Gastrocnemius medialis (tissue), 4 donors: ENCODE data around the gene PHF13. TPM values are rescaled to one million over a fixed set of nuclear protein-coding genes. Genes with fewer than 3 reads are reported as not detected.
A peak's percentile ranks its signal among the peaks of the same experiment; 100 is the strongest.

Experiments
- ATAC-seq, 2 donors: fragments of 150-250 bp; one replicate each; pipeline ENCODE4 v1.9.1; 2016
- DNase-seq, 2 donors: peaks; one replicate each; pipeline ENCODE4 v3.0.0-alpha.2; 2019
- H3K27ac ChIP-seq, 4 donors: fragments of 200-600 bp; sonication (generic); 1 replicate in 1 of 4; 2 replicates in 3 of 4; pipeline ENCODE4 v1.5.1; 2016 to 2018; ENCODE audit warnings: mild to moderate bottlenecking in 2 of 4, moderate library complexity in 1 of 4
- H3K27me3 ChIP-seq, 3 donors: fragments of 200-600 bp; sonication (generic) in 2 of 3; 1 replicate in 1 of 3; 2 replicates in 2 of 3; pipeline versions ENCODE4 v1.5.1 to v1.6.0; 2016 to 2019; ENCODE audit warnings: mild to moderate bottlenecking in 1 of 3, moderate library complexity in 1 of 3
- H3K36me3 ChIP-seq, 2 donors: fragments of 200-600 bp; sonication (generic) in 1 of 2; one replicate each; pipeline ENCODE4 v1.5.1; 2017 to 2018
- H3K4me1 ChIP-seq, 2 donors: fragments of 200-600 bp; sonication (generic) in 1 of 2; one replicate each; pipeline ENCODE4 v1.5.1; 2016 to 2017; ENCODE audit warnings: mild to moderate bottlenecking in 2 of 2
- H3K4me3 ChIP-seq, 4 donors: fragments of 200-600 bp; sonication (generic) in 3 of 4; 1 replicate in 1 of 4; 2 replicates in 3 of 4; pipeline ENCODE4 v1.5.1; 2016 to 2019; ENCODE audit warnings: mild to moderate bottlenecking in 2 of 4
- H3K9me3 ChIP-seq, 3 donors: fragments of 200-600 bp; sonication (generic) in 2 of 3; 1 replicate in 1 of 3; 2 replicates in 2 of 3; pipeline ENCODE4 v1.5.1; 2016 to 2019
- CTCF ChIP-seq, 5 experiments: fragments of 450-650 bp in 3 of 5; fragments of 200-600 bp in 2 of 5; sonication (generic) in 2 of 5; IDR thresholded peaks in 4 of 5; conservative IDR thresholded peaks in 1 of 5; 1 replicate in 4 of 5; 2 replicates in 1 of 5; pipeline ENCODE4 v1.5.1; 2016 to 2019; ENCODE audit warnings: antibody characterized with exemption in 5 of 5, mild to moderate bottlenecking in 3 of 5, moderate library complexity in 3 of 5
- POLR2A ChIP-seq, 2 donors: fragments of 450-650 bp; IDR thresholded peaks; one replicate each; pipeline ENCODE4 v1.6.1; 2017; ENCODE audit warnings: antibody characterized with exemption in 2 of 2, mild to moderate bottlenecking in 2 of 2, moderate library complexity in 2 of 2
- in situ Hi-C, 4 donors: fragments of 200-750 bp; cut with MboI; loops; one replicate each; pipeline versions ENCODE4 v1.15.0 to v1.8.0; 2017; ENCODE audit warnings: low sequenced_read_pairs in 4 of 4
- intact Hi-C: fragments of 100-400 bp; cut with DNase I; formaldehyde crosslinking; loops from one replicate; pipeline ENCODE4 v1.15.1; 2023; ENCODE audit warnings: low total_unique reads
- total RNA-seq, 4 donors: library from RNA; depleted of rRNA; stranded (reverse); fragments of >200 nt; gene quantifications; one replicate each; pipeline versions ENCODE4 v1.1.0 to v1.2.3, GENCODE V29; 2016

Gene PHF13
- total RNA-seq, 4 donors from 2014 or later: 4.7 to 8.5 (median 5.3) TPM

- Histone ChIP-seq H3K4me1 (peaks cover 1 to 2% of the 10 kb centered on the region in 2 donors), H3K4me3 (no peak overlapping the region), H3K27ac (no peak overlapping the region), H3K9me3 (no peaks in the 10 kb centered on the region), H3K27me3 (no peaks in the 10 kb centered on the region), H3K36me3 (no peaks in the 10 kb centered on the region)
- ATAC-seq (no peak), DNase-seq (no peak)
- intact Hi-C loops: no loop called here
- in situ Hi-C loops: loop anchor here in 1 of 4 donors (10.0 kb wide), 1 partner anchor 61 kb away; no protein-coding TSS in a partner anchor
- TF ChIP-seq CTCF (IDR thresholded peaks at IDR 0.05 in 4 of 5, conservative IDR thresholded peaks at IDR 0.05 in 1 of 5) (no peak), POLR2A (IDR thresholded peaks at IDR 0.05) (no peak)
These were observed 39.4 kb upstream of the PHF13 start for GRCh38 chr1:6574025-6574620.

- ATAC-seq (no peak), DNase-seq (no peak)
- Histone ChIP-seq H3K36me3 (no peaks in the 10 kb centered on the region), H3K9me3 (no peaks in the 10 kb centered on the region), H3K4me3 (no peak overlapping the region), H3K27ac (no peak overlapping the region), H3K27me3 (no peaks in the 10 kb centered on the region), H3K4me1 (peaks cover 6% of the 10 kb centered on the region in 2 donors)
- no peak for TF ChIP-seq POLR2A (IDR thresholded peaks at IDR 0.05)
- intact Hi-C loops (no loop called here), in situ Hi-C loops (loop anchor here in 1 of 4 donors (10.0 kb wide), 1 partner anchor 60 kb away; no protein-coding TSS in a partner anchor)
These were observed 38.7 kb upstream of the PHF13 start for GRCh38 chr1:6574818-6575217.

- intact Hi-C loops (no loop called here), in situ Hi-C loops (loop anchor here in 1 of 4 donors (10.0 kb wide), 1 partner anchor 57 kb away; no protein-coding TSS in a partner anchor)
- H3K4me1 ChIP-seq: peaks cover 17 to 23% of the 10 kb centered on the region in 2 donors
- no peaks in the 10 kb centered on the region for H3K27me3 ChIP-seq
- no peak overlapping the region for H3K27ac ChIP-seq
- no peaks in the 10 kb centered on the region for H3K36me3 ChIP-seq
- no peaks in the 10 kb centered on the region for H3K9me3 ChIP-seq
- H3K4me3 ChIP-seq: no peak overlapping the region
- TF ChIP-seq POLR2A (IDR thresholded peaks at IDR 0.05): no peak
- no peak for TF ChIP-seq CTCF (IDR thresholded peaks at IDR 0.05 in 4 of 5, conservative IDR thresholded peaks at IDR 0.05 in 1 of 5)
- ATAC-seq (no peak), DNase-seq (no peak)
These were observed 35.6 kb upstream of the PHF13 start for GRCh38 chr1:6577831-6578525.

GRCh38 chr1:6578624-6579373, 34.7 kb upstream of the PHF13 start:
- intact Hi-C loops (loop anchor here (1.0 kb wide), 2 partner anchors 24 to 35 kb away; partner anchors contain the start of genes NOL9 and PHF13), in situ Hi-C loops (loop anchor here in 1 of 4 donors (10.0 kb wide), 1 partner anchor 56 kb away; no protein-coding TSS in a partner anchor)
- H3K27me3 ChIP-seq: no peaks in the 10 kb centered on the region
- no peak for TF ChIP-seq POLR2A (IDR thresholded peaks at IDR 0.05)
- no peak for TF ChIP-seq CTCF (IDR thresholded peaks at IDR 0.05 in 4 of 5, conservative IDR thresholded peaks at IDR 0.05 in 1 of 5)
- H3K27ac ChIP-seq: peak overlapping the region; percentile 91 to 98 (median 96)
- ATAC-seq: no peak
- H3K9me3 ChIP-seq: no peaks in the 10 kb centered on the region
- no peaks in the 10 kb centered on the region for H3K36me3 ChIP-seq
- peak overlapping the region in 3 of 4 donors; percentile 80 to 89 (median 82) for H3K4me3 ChIP-seq
- DNase-seq: no peak
- H3K4me1 ChIP-seq: peaks cover 17 to 23% of the 10 kb centered on the region in 2 donors
